MCF 10A (cell line): Measurements from ENCODE around the gene CCHCR1. TPM values are rescaled to one million over a fixed set of nuclear protein-coding genes. Genes with fewer than 3 reads are reported as not detected.

Experiments used
- BruUV-seq: library from RNA; stranded (reverse); fragments of 400-500 nt; replicated peaks from 2 replicates; lab custom pipeline; 2021; lab: Mats Ljungman, UMichigan
- CTCF ChIA-PET: fragments of 300-600 bp; sonication (Branson Sonifier 250); formaldehyde crosslinking; extraction: SDS; loops from one replicate; lab custom pipeline; 2021; ENCODE audit warnings: antibody characterized with exemption, inconsistent platforms; lab: Yijun Ruan, JAX
- POLR2A ChIA-PET: fragments of 300-600, 350-650 bp; sonication (Branson Sonifier 250); formaldehyde crosslinking; extraction: SDS; loops from one replicate; lab custom pipeline; 2020; ENCODE audit warnings: antibody characterized with exemption, inconsistent platforms; lab: Yijun Ruan, JAX
- DNase-seq: peaks from one replicate; pipeline ENCODE4 v3.0.0-alpha.2; 2018; ENCODE audit not compliant: unreplicated experiment
- H3K27ac Mint-ChIP-seq: one replicate; pipeline ENCODE4 v1.8.0; 2022; ENCODE audit warnings: mild to moderate bottlenecking, low read depth, mixed read lengths; ENCODE audit not compliant: unreplicated experiment
- H3K27me3 Mint-ChIP-seq: one replicate; pipeline ENCODE4 v1.8.0; 2022; ENCODE audit warnings: mixed read lengths; ENCODE audit not compliant: insufficient read depth, unreplicated experiment
- H3K36me3 Mint-ChIP-seq: one replicate; pipeline ENCODE4 v1.8.0; 2022; ENCODE audit warnings: mild to moderate bottlenecking, moderate library complexity, mixed read lengths; ENCODE audit not compliant: insufficient read depth, unreplicated experiment
- H3K4me1 Mint-ChIP-seq: one replicate; pipeline ENCODE4 v1.8.0; 2022; ENCODE audit warnings: mixed read lengths; ENCODE audit not compliant: insufficient read depth, unreplicated experiment
- H3K4me3 Mint-ChIP-seq: one replicate; pipeline ENCODE4 v1.8.0; 2022; ENCODE audit warnings: mild to moderate bottlenecking, moderate library complexity, mixed read lengths; ENCODE audit not compliant: unreplicated experiment
- H3K9me3 Mint-ChIP-seq: one replicate; pipeline ENCODE4 v1.8.0; 2022; ENCODE audit warnings: mixed read lengths; ENCODE audit not compliant: unreplicated experiment
- intact Hi-C: fragments of 100-400 bp; cut with micrococcal nuclease; formaldehyde crosslinking; loops from 2 replicates; pipeline ENCODE4 v1.14.1; 2022
- total RNA-seq: library from RNA; stranded (reverse); gene quantifications from 2 replicates; pipeline ENCODE4 v1.2.3, GENCODE V29; 2022
- TF ChIP-seq, protein P1 (sequence below): fragments of 200-600 bp; IDR thresholded peaks from one replicate; pipeline ENCODE4 v1.8.0; 2022; ENCODE audit warnings: antibody characterized with exemption, mild to moderate bottlenecking; ENCODE audit not compliant: unreplicated experiment

CCHCR1 gene
- total RNA-seq, 1 experiment from 2014 or later, result 18.4 TPM

DNA sequence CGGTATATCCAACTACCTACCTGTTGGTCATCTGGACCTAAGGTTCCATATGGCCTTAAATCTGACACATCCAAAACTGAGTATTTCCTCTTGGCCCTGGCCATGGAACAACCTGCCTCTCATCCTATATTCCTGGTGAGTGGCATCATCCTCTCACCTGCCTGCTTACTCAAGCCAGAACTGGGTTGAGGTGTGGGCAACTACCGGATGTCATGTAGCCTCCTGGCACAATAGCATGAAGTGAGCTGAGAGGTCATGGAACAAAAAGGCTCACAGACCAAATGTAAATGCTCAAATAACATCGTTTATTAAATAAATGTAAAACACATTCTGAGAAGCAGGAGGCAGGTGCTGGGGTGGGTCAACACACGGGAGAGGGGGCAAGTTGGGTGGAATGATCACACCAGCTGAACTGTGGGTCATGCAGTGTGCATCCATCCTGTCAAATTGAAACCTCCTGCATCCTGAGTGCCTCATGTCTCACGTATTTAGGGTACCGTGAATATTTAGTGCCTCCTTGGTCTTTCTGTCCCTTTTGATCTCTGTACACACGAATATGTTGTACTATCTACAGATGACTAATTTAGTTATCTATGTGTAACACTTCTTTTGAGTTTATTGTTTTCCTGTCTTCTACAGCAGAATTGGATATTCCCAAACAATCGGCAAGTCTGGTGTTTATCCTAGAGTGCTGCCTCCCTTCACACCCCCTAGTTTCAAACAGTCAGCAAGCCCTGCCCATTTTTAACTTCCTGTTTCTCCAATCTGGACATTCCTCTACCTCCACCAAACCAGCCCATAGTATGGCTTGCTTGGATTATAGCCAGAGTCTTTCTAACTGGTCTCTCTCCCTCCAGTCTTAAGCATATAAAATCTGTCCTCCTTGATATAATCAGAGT, 20.8 kb upstream of the CCHCR1 start:
- intact Hi-C loops, result no loop called here
- Mint-ChIP-seq H3K4me1 (peaks cover 15% of the 10 kb centered on the region), H3K4me3 (no peak overlapping the region), H3K27ac (no peak overlapping the region), H3K27me3 (no peaks in the 10 kb centered on the region), H3K9me3 (no peaks in the 10 kb centered on the region), H3K36me3 (peaks cover 12% of the 10 kb centered on the region)
- TF ChIP-seq, protein P1, sequence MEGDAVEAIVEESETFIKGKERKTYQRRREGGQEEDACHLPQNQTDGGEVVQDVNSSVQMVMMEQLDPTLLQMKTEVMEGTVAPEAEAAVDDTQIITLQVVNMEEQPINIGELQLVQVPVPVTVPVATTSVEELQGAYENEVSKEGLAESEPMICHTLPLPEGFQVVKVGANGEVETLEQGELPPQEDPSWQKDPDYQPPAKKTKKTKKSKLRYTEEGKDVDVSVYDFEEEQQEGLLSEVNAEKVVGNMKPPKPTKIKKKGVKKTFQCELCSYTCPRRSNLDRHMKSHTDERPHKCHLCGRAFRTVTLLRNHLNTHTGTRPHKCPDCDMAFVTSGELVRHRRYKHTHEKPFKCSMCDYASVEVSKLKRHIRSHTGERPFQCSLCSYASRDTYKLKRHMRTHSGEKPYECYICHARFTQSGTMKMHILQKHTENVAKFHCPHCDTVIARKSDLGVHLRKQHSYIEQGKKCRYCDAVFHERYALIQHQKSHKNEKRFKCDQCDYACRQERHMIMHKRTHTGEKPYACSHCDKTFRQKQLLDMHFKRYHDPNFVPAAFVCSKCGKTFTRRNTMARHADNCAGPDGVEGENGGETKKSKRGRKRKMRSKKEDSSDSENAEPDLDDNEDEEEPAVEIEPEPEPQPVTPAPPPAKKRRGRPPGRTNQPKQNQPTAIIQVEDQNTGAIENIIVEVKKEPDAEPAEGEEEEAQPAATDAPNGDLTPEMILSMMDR, result no peak
- ChIA-PET CTCF (no interaction called here), POLR2A (no interaction called here)
- no peak for DNase-seq
- BruUV-seq, result no TSS peak

DNA sequence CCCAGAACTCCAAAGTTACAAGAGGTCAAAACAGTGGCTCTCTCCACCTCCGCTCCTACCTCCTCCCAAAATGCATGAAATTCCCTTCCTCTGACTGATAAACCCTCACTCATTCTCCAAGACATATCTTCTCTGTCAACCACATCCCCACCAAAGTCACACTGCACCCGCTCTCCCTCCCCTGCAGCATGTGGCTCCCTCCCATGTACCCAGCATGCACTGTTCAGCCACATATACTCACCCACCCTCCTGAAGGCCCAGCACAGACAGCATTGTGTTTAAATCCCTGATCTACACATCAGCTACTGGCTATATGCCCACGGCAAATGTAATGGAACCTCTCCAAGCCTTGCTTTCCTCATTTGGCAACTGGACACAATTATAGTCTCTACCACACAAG, 18.4 kb upstream of the CCHCR1 start:
- DNase-seq, result peak; percentile 5
- Mint-ChIP-seq H3K27ac (no peak overlapping the region), H3K36me3 (peaks cover 3% of the 10 kb centered on the region), H3K4me3 (no peak overlapping the region), H3K4me1 (peaks cover 15% of the 10 kb centered on the region), H3K27me3 (no peaks in the 10 kb centered on the region), H3K9me3 (no peaks in the 10 kb centered on the region)
- ChIA-PET POLR2A (interaction anchor here (0.7 kb wide), 1 partner anchor 17 kb away, joined by 3 read pairs; no protein-coding TSS in a partner anchor), CTCF (interaction anchor here (0.9 kb wide), 1 partner anchor 15 kb away, joined by 5 read pairs; no protein-coding TSS in a partner anchor)
- intact Hi-C loops, result no loop called here
- TF ChIP-seq, protein P1, result no peak
- no TSS peak for BruUV-seq

DNA sequence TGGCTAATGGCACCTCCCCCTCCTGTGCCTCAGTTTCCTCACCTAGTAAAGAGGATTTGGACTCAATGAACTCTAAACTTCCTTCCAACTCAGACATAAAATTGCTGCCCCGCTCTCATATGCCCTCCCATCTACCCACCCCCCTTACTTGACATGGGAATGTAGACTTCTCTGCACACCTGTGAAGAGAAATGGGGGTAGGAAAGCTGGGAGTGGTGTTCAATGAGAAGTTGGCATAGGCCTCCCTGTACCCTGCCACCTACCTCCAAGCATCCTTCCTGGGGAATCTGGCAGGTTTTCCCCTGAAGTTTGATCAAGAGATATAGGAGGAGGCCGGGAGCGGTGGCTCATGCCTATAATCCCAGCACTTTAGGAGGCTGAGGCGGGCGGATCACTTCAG, 16.8 kb upstream of the CCHCR1 start:
- no peaks in the 10 kb centered on the region for H3K9me3 Mint-ChIP-seq
- ChIA-PET CTCF (interaction anchor here (0.7 kb wide), 1 partner anchor 12 kb away, joined by 3 read pairs; no protein-coding TSS in a partner anchor), POLR2A (no interaction called here)
- H3K36me3 Mint-ChIP-seq, result no peaks in the 10 kb centered on the region
- no peak overlapping the region for H3K4me3 Mint-ChIP-seq
- intact Hi-C loops, result no loop called here
- BruUV-seq, result no TSS peak
- no peaks in the 10 kb centered on the region for H3K27me3 Mint-ChIP-seq
- peaks cover 18% of the 10 kb centered on the region for H3K4me1 Mint-ChIP-seq
- no peak overlapping the region for H3K27ac Mint-ChIP-seq
- TF ChIP-seq, protein P1, result no peak
- no peak for DNase-seq

DNA sequence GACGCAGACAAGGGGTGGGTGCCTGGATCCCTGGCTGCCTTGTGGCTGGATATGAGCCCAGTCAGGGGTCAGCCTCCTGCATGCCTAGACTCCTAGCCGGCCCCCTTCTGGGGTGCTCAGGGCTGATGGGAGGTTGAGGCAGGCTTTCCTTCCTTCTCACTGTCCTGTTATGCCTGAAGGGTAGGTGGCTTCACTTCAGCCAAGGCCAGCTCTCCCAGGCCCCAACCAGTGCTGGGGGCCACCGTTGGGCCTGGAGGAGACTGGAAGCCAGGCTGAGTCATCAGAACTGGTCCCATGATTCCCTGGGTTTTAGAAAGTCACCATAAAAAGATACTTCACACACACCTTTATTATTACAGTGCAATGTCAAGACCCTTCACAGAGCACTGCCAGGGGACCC, 15.8 kb upstream of the CCHCR1 start:
- BruUV-seq, result no TSS peak
- Mint-ChIP-seq H3K27ac (no peak overlapping the region), H3K4me3 (no peak overlapping the region), H3K4me1 (peaks cover 14% of the 10 kb centered on the region), H3K36me3 (peaks cover 5% of the 10 kb centered on the region), H3K9me3 (no peaks in the 10 kb centered on the region), H3K27me3 (no peaks in the 10 kb centered on the region)
- DNase-seq, result no peak
- intact Hi-C loops, result no loop called here
- POLR2A ChIA-PET, result interaction anchor here (1.3 kb wide), 1 partner anchor 15 kb away, joined by 3 read pairs; the partner anchor contains the start of gene TCF19
- TF ChIP-seq, protein P1, result no peak
- CTCF ChIA-PET, result no interaction called here
